Superior temporal gyrus (tissue), 1 donor: ENCODE data around the gene EHD4.

Source experiments
- DNase-seq: peaks from one replicate; pipeline ENCODE4 v3.0.0-alpha.2; 2016; ENCODE audit errors: extremely low spot score

The EHD4 gene

GRCh38 chr15:41980654-41981323, 8.4 kb upstream of the EHD4 start:
- DNase-seq: no peak

- DNase-seq: no peak
Measured at GRCh38 chr15:41979493-41980266, 7.3 kb upstream of the EHD4 start.

- no peak for DNase-seq
Measured at GRCh38 chr15:41978534-41978933, 6.2 kb upstream of the EHD4 start.

GRCh38 chr15:41977757-41978383, 5.5 kb upstream of the EHD4 start:
- DNase-seq: no peak

GRCh38 chr15:41975669-41976068, 3.3 kb upstream of the EHD4 start:
- DNase-seq: no peak

- no peak for DNase-seq
Measured at GRCh38 chr15:41974041-41974440, 1.7 kb upstream of the EHD4 start.

- no peak for DNase-seq
Measured at GRCh38 chr15:41971895-41972252, 483 bp downstream of the EHD4 start.

GRCh38 chr15:41971089-41971894, 1.1 kb downstream of the EHD4 start:
- DNase-seq: peak; percentile 57

- no peak for DNase-seq
Measured at GRCh38 chr15:41970456-41970855, 1.9 kb downstream of the EHD4 start.

GRCh38 chr15:41969851-41970431, 2.4 kb downstream of the EHD4 start:
- no peak for DNase-seq

- DNase-seq: no peak
Measured at GRCh38 chr15:41968701-41969100, 3.7 kb downstream of the EHD4 start.

- peak; percentile 35 for DNase-seq
Measured at GRCh38 chr15:41967506-41968206, 4.7 kb downstream of the EHD4 start.

- DNase-seq: no peak
Measured at GRCh38 chr15:41966920-41967465, 5.4 kb downstream of the EHD4 start.

GRCh38 chr15:41966414-41966812, 5.9 kb downstream of the EHD4 start:
- DNase-seq: no peak

GRCh38 chr15:41965441-41966413, 6.6 kb downstream of the EHD4 start:
- no peak for DNase-seq

GRCh38 chr15:41961595-41962202, 10.7 kb downstream of the EHD4 start:
- DNase-seq: no peak

- DNase-seq: no peak
Measured at GRCh38 chr15:41961001-41961518, 11.3 kb downstream of the EHD4 start.

- DNase-seq: no peak
Measured at GRCh38 chr15:41958002-41958420, 14.3 kb downstream of the EHD4 start.
